DND-41 (cell line): ENCODE measurements around the gene RAI14.

ENCODE experiments used
- ATAC-seq: fragments of 200-7000 bp; cut with Tn5 transposase; 3 replicates; pipeline ENCODE4 v1.9.1; 2021; ENCODE audit warnings: low read depth; ENCODE audit not compliant: insufficient read depth
- DNase-seq: peaks from one replicate; pipeline ENCODE4 v3.0.0-alpha.2; 2020
- H2AFZ ChIP-seq: 2 replicates; pipeline ENCODE4 v1.6.0; 2012; ENCODE audit warnings: low read depth, low read length
- H3K27ac ChIP-seq: 2 replicates; pipeline ENCODE4 v1.5.1; 2012; ENCODE audit warnings: low read length, inconsistent platforms
- H3K27me3 ChIP-seq: fragments of 200-600 bp; sonication (generic); 2 replicates; pipeline ENCODE4 v1.6.0; 2012; ENCODE audit warnings: low read length, mild to moderate bottlenecking, inconsistent platforms; ENCODE audit not compliant: insufficient read depth, poor library complexity
- H3K36me3 ChIP-seq: 2 replicates; pipeline ENCODE4 v1.5.1; 2012; ENCODE audit warnings: low read length, inconsistent platforms; ENCODE audit not compliant: insufficient read depth
- H3K4me1 ChIP-seq: 2 replicates; pipeline ENCODE4 v1.5.1; 2012; ENCODE audit warnings: mild to moderate bottlenecking, low read length; ENCODE audit not compliant: insufficient read depth
- H3K4me2 ChIP-seq: 2 replicates; pipeline ENCODE4 v1.6.0; 2012; ENCODE audit warnings: mild to moderate bottlenecking, moderate library complexity, low read length, inconsistent platforms; ENCODE audit not compliant: insufficient read depth
- H3K4me3 ChIP-seq, 2 experiments: fragments of 200-600 bp in 1 of 2; shearing (Covaris generic) in 1 of 2; 2 replicates each; pipeline ENCODE4 v1.5.1; 2012 to 2016; ENCODE audit warnings: inconsistent platforms in 2 of 2, low read length in 2 of 2, mild to moderate bottlenecking in 2 of 2, low read depth in 1 of 2, moderate library complexity in 1 of 2
- H3K79me2 ChIP-seq: 2 replicates; pipeline ENCODE4 v1.6.0; 2012; ENCODE audit warnings: low read length, inconsistent platforms; ENCODE audit not compliant: insufficient read depth
- H3K9ac ChIP-seq: 2 replicates; pipeline ENCODE4 v1.6.0; 2012; ENCODE audit warnings: low read depth, mild to moderate bottlenecking, inconsistent platforms, low read length, moderate library complexity
- H3K9me3 ChIP-seq: 2 replicates; pipeline ENCODE4 v1.5.1; 2012; ENCODE audit warnings: low read length, moderate library complexity, mild to moderate bottlenecking, inconsistent platforms; ENCODE audit not compliant: insufficient read depth, severe bottlenecking
- H4K20me1 ChIP-seq: 2 replicates; pipeline ENCODE4 v1.6.0; 2012; ENCODE audit warnings: low read length; ENCODE audit not compliant: insufficient read depth
- CTCF ChIP-seq: IDR thresholded peaks from 2 replicates; pipeline ENCODE4 v1.5.1; 2012; ENCODE audit warnings: borderline replicate concordance, low read length, moderate library complexity, mild to moderate bottlenecking; ENCODE audit not compliant: poor library complexity, severe bottlenecking; ENCODE audit errors: extremely low read depth
- EZH2 ChIP-seq: IDR thresholded peaks from 3 replicates; pipeline ENCODE4 v1.6.1; 2012; ENCODE audit warnings: borderline replicate concordance, low read depth, mild to moderate bottlenecking, moderate library complexity, low read length, inconsistent platforms; ENCODE audit not compliant: severe bottlenecking

The RAI14 gene

GRCh38 chr5:34715711-34716110 is 59.6 kb downstream of the RAI14 start:
- no peak overlapping the region for H3K4me3 ChIP-seq
- H2AFZ ChIP-seq, result no peak overlapping the region
- H3K9ac ChIP-seq, result no peak overlapping the region
- DNase-seq (no peak), ATAC-seq (no peak)
- no peaks in the 10 kb centered on the region for H3K36me3 ChIP-seq
- H3K27ac ChIP-seq, result no peak overlapping the region
- no peaks in the 10 kb centered on the region for H3K79me2 ChIP-seq
- no peaks in the 10 kb centered on the region for H4K20me1 ChIP-seq
- no peaks in the 10 kb centered on the region for H3K27me3 ChIP-seq
- no peaks in the 10 kb centered on the region for H3K9me3 ChIP-seq
- no peak for TF ChIP-seq CTCF
- no peak for TF ChIP-seq EZH2
- no peaks in the 10 kb centered on the region for H3K4me1 ChIP-seq
- H3K4me2 ChIP-seq, result no peak overlapping the region

GRCh38 chr5:34716986-34717385 is 60.9 kb downstream of the RAI14 start:
- no peaks in the 10 kb centered on the region for H3K79me2 ChIP-seq
- H3K27ac ChIP-seq, result no peak overlapping the region
- TF ChIP-seq EZH2, result no peak
- TF ChIP-seq CTCF, result no peak
- no peak overlapping the region for H3K4me3 ChIP-seq
- H4K20me1 ChIP-seq, result no peaks in the 10 kb centered on the region
- no peak for ATAC-seq
- no peak overlapping the region for H2AFZ ChIP-seq
- H3K36me3 ChIP-seq, result no peaks in the 10 kb centered on the region
- DNase-seq, result no peak
- H3K4me2 ChIP-seq, result no peak overlapping the region
- H3K27me3 ChIP-seq, result no peaks in the 10 kb centered on the region
- H3K4me1 ChIP-seq, result no peaks in the 10 kb centered on the region
- no peak overlapping the region for H3K9ac ChIP-seq
- no peaks in the 10 kb centered on the region for H3K9me3 ChIP-seq

GRCh38 chr5:34717426-34718327 is 61.5 kb downstream of the RAI14 start:
- H2AFZ ChIP-seq, result no peak overlapping the region
- no peak overlapping the region for H3K9ac ChIP-seq
- TF ChIP-seq CTCF (no peak), EZH2 (no peak)
- no peak overlapping the region for H3K4me3 ChIP-seq
- no peak overlapping the region for H3K4me2 ChIP-seq
- H3K27me3 ChIP-seq, result no peaks in the 10 kb centered on the region
- H3K79me2 ChIP-seq, result no peaks in the 10 kb centered on the region
- H4K20me1 ChIP-seq, result no peaks in the 10 kb centered on the region
- ATAC-seq (no peak), DNase-seq (no peak)
- no peaks in the 10 kb centered on the region for H3K9me3 ChIP-seq
- no peaks in the 10 kb centered on the region for H3K4me1 ChIP-seq
- no peaks in the 10 kb centered on the region for H3K36me3 ChIP-seq
- no peak overlapping the region for H3K27ac ChIP-seq
